Neural cell (in vitro differentiated cells): ENCODE results near the gene ZFYVE28. TPM values are rescaled to one million over a fixed set of nuclear protein-coding genes. Genes with fewer than 3 reads are reported as not detected.

Source experiments
- H2AFZ ChIP-seq: fragments of 200-600, 300-800 bp; sonication (generic), shearing (Covaris generic); 2 replicates; pipeline ENCODE4 v1.6.0; 2014; ENCODE audit warnings: low read depth, mild to moderate bottlenecking, antibody characterized with exemption, low read length, moderate library complexity
- H3F3A ChIP-seq: fragments of 200-600 bp; shearing (Covaris generic); 2 replicates; pipeline ENCODE4 v1.6.1; 2016; ENCODE audit warnings: mild to moderate bottlenecking, moderate library complexity, mixed read lengths, antibody characterized with exemption, low read length; ENCODE audit not compliant: insufficient read depth, poor library complexity, severe bottlenecking
- H3K27ac ChIP-seq: fragments of 200-600, 300-800 bp; sonication (generic), shearing (Covaris generic); 2 replicates; pipeline ENCODE4 v1.5.1; 2014; ENCODE audit warnings: mild to moderate bottlenecking, low read length, moderate library complexity
- H3K27me3 ChIP-seq: fragments of 300-800, 200-600 bp; sonication (generic), shearing (Covaris generic); 2 replicates; pipeline ENCODE4 v1.6.0; 2014; ENCODE audit warnings: mild to moderate bottlenecking, low read depth, low read length, moderate library complexity; ENCODE audit not compliant: insufficient read depth
- H3K36me3 ChIP-seq: fragments of 300-800, 200-600 bp; sonication (generic), shearing (Covaris generic); 2 replicates; pipeline ENCODE4 v1.5.1; 2014; ENCODE audit warnings: mild to moderate bottlenecking, antibody characterized with exemption, low read length, moderate library complexity; ENCODE audit not compliant: insufficient read depth
- H3K4me2 ChIP-seq: fragments of 300-800, 200-600 bp; sonication (generic), shearing (Covaris generic); 2 replicates; pipeline ENCODE4 v1.6.0; 2014; ENCODE audit warnings: mild to moderate bottlenecking, low read length
- H3K4me3 ChIP-seq: fragments of 300-800, 200-600 bp; sonication (generic), shearing (Covaris generic); 2 replicates; pipeline ENCODE4 v1.5.1; 2014; ENCODE audit warnings: mild to moderate bottlenecking, low read length, moderate library complexity
- H3K79me2 ChIP-seq: fragments of 200-600 bp; shearing (Covaris generic); replicated peaks from 2 replicates; pipeline ENCODE4 v1.6.0; 2014; ENCODE audit warnings: mild to moderate bottlenecking, low read length, moderate library complexity; ENCODE audit not compliant: insufficient read depth
- H3K9ac ChIP-seq: fragments of 300-800, 200-600 bp; sonication (generic), shearing (Covaris generic); 2 replicates; pipeline ENCODE4 v1.6.1; 2016; ENCODE audit warnings: mild to moderate bottlenecking, low read length, mixed read lengths
- H3K9me2 ChIP-seq: fragments of 200-600 bp; shearing (Covaris generic); 2 replicates; pipeline ENCODE4 v1.6.1; 2016; ENCODE audit warnings: mild to moderate bottlenecking, low read length, mixed read lengths; ENCODE audit not compliant: insufficient read depth
- H3K9me3 ChIP-seq: fragments of 200-600, 300-800 bp; sonication (generic), shearing (Covaris generic); 2 replicates; pipeline ENCODE4 v1.6.1; 2016; ENCODE audit warnings: mild to moderate bottlenecking, mixed run types, low read length, moderate library complexity, mixed read lengths
- H4K20me1 ChIP-seq: fragments of 200-600 bp; shearing (Covaris generic); 2 replicates; pipeline ENCODE4 v1.6.1; 2016; ENCODE audit warnings: mild to moderate bottlenecking, mixed run types; ENCODE audit not compliant: insufficient read depth
- CTCF ChIP-seq: fragments of 450-650 bp; IDR thresholded peaks from 2 replicates; pipeline ENCODE4 v1.5.1; 2014; ENCODE audit warnings: antibody characterized with exemption, mild to moderate bottlenecking, moderate library complexity; ENCODE audit not compliant: poor library complexity, severe bottlenecking
- EP300 ChIP-seq: fragments of 450-650 bp; conservative IDR thresholded peaks from 2 replicates; pipeline ENCODE4 v1.6.1; 2014; ENCODE audit warnings: antibody characterized with exemption, mild to moderate bottlenecking, moderate library complexity; ENCODE audit not compliant: poor library complexity, severe bottlenecking
- EZH2 ChIP-seq: fragments of 200-600, 300-800 bp; shearing (Covaris generic), sonication (generic); IDR thresholded peaks from 2 replicates; pipeline ENCODE4 v1.6.1; 2014; ENCODE audit warnings: antibody characterized with exemption, low read length, borderline replicate concordance, mild to moderate bottlenecking; ENCODE audit not compliant: insufficient read depth, poor library complexity, severe bottlenecking
- MXI1 ChIP-seq: fragments of 450-650 bp; conservative IDR thresholded peaks from 2 replicates; pipeline ENCODE4 v1.6.1; 2014; ENCODE audit warnings: antibody characterized with exemption, mild to moderate bottlenecking; ENCODE audit not compliant: poor library complexity, severe bottlenecking
- POLR2AphosphoS5 ChIP-seq: IDR thresholded peaks from 2 replicates; pipeline ENCODE4 v1.6.1; 2012
- RAD21 ChIP-seq: fragments of 450-650 bp; conservative IDR thresholded peaks from 2 replicates; pipeline ENCODE4 v1.6.1; 2014; ENCODE audit warnings: antibody characterized with exemption, mild to moderate bottlenecking, moderate library complexity
- REST ChIP-seq: IDR thresholded peaks from 2 replicates; pipeline ENCODE4 v1.6.1; 2012; ENCODE audit warnings: borderline replicate concordance
- SMC3 ChIP-seq: fragments of 450-650 bp; conservative IDR thresholded peaks from 2 replicates; pipeline ENCODE4 v1.6.1; 2014; ENCODE audit warnings: antibody characterized with exemption, mild to moderate bottlenecking, moderate library complexity; ENCODE audit not compliant: poor library complexity
- TAF1 ChIP-seq: IDR thresholded peaks from 2 replicates; pipeline ENCODE4 v1.6.1; 2012; ENCODE audit warnings: low read depth
- polyA plus RNA-seq: library from polyadenylated mRNA; depleted of rRNA; stranded (reverse); fragments of >200 nt; gene quantifications from 2 replicates; pipeline ENCODE4 v1.2.3, GENCODE V29; 2014

ZFYVE28 gene
- polyA plus RNA-seq, 1 donor from 2014 or later: 2.4 TPM

GRCh38 chr4:2451036-2451520, 32.6 kb upstream of the ZFYVE28 start:
- no peak overlapping the region for H3K9ac ChIP-seq
- no peaks in the 10 kb centered on the region for H3K27me3 ChIP-seq
- H3K4me3 ChIP-seq: no peak overlapping the region
- no peak overlapping the region for H2AFZ ChIP-seq
- H3K27ac ChIP-seq: no peak overlapping the region
- H3K9me3 ChIP-seq: no peaks in the 10 kb centered on the region
- H3K9me2 ChIP-seq: no peaks in the 10 kb centered on the region
- TF ChIP-seq TAF1: no peak
- TF ChIP-seq CTCF: no peak
- no peak for TF ChIP-seq MXI1
- TF ChIP-seq RAD21: no peak
- TF ChIP-seq SMC3: no peak
- TF ChIP-seq REST: no peak
- no peak for TF ChIP-seq EZH2
- no peak for TF ChIP-seq POLR2AphosphoS5
- no peak for TF ChIP-seq EP300
- H3F3A ChIP-seq: no peaks in the 10 kb centered on the region
- no peaks in the 10 kb centered on the region for H3K36me3 ChIP-seq
- no peaks in the 10 kb centered on the region for H3K79me2 ChIP-seq
- H3K4me2 ChIP-seq: no peak overlapping the region
- no peaks in the 10 kb centered on the region for H4K20me1 ChIP-seq

GRCh38 chr4:2450394-2451035, 32.1 kb upstream of the ZFYVE28 start:
- Histone ChIP-seq H3K27ac (no peak overlapping the region), H3K4me3 (no peak overlapping the region), H3F3A (no peaks in the 10 kb centered on the region), H3K9ac (no peak overlapping the region), H4K20me1 (no peaks in the 10 kb centered on the region), H3K4me2 (no peak overlapping the region), H3K9me2 (no peaks in the 10 kb centered on the region), H3K27me3 (no peaks in the 10 kb centered on the region), H3K9me3 (no peaks in the 10 kb centered on the region), H2AFZ (no peak overlapping the region), H3K79me2 (no peaks in the 10 kb centered on the region), H3K36me3 (no peaks in the 10 kb centered on the region)
- TF ChIP-seq TAF1: no peak
- no peak for TF ChIP-seq EZH2
- no peak for TF ChIP-seq MXI1
- TF ChIP-seq EP300: no peak
- no peak for TF ChIP-seq POLR2AphosphoS5
- TF ChIP-seq REST: no peak
- no peak for TF ChIP-seq CTCF
- TF ChIP-seq RAD21: no peak
- TF ChIP-seq SMC3: no peak
